ENCODE results near the gene HSPBP1.

- TF ChIP-seq CTCF (IDR thresholded peaks at IDR 0.05) (no peak), EZH2 (IDR thresholded peaks at IDR 0.05) (no peak), EZH2phosphoT487 (IDR thresholded peaks at IDR 0.05) (no peak)
Observed at GRCh38 chr19:55238030-55238429, 41.9 kb downstream of the HSPBP1 start.

Data from neural progenitor cell (in vitro differentiated cells).